Measurements from ENCODE around the gene C10orf90.

Gene C10orf90

DNA sequence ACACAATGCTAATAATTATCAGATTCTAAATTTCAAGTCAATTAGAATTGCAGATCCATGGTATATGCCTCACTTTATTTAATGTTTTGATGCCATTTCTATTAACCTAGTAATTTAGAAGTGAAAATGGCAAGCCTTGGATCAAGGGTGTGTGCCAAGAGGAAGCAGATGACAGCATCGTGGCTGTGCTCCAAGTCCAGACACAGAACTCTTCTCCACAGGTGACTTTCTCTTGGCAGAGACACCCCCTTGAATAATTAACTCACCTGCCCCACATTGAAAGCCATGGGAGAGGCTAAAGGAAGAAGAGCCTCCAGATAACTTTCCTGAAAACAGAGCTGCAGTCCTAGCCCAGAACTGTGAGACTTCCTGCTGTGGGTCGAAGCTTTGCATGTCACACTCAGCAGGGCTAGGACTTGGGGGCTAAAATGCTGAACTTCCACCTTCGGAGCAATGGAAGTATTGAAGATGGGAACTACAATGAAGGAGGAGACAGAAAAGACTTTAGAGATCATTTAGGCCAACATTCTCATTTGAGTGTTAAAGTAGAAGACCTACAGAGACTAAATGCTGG is 996 bp upstream of the C10orf90 start:
- no peak for DNase-seq

DNA sequence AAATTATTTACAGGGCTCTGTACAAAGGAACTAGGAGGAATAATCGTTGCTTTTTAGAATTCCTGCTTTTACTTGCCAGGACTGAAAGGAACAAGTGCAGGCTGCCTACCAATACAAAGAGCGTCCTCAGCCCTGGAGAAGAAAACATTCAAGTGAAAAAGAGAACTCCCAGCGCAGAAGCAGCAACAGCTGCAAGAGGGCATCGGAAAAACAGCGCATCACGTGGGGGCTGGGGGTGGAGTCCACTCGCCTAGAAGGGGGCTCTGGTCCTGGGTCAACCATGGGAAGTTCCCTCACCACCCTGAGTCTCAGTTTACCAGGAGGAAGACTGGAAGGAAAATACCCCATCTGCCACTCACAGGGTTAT is 385 bp upstream of the C10orf90 start:
- no peak for DNase-seq

DNA sequence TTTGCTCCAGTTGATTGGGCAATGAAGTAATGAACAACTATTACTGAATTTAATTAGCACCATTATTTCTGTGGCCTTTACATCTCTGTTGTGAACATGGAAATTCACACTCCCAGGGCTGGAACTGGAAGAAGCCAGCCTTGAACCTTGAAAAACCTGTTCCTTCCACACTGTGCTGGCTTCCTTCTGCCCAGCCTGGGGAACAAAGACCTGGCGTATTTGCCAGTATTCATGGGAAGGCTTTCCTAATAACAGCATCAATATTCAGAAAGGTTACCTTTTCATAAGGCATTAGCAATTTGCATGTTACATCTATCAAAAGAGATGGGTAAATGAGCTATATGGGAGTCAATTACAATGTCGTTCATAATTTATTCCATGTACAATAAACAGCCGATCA is 1.3 kb downstream of the C10orf90 start:
- DNase-seq, result no peak

DNA sequence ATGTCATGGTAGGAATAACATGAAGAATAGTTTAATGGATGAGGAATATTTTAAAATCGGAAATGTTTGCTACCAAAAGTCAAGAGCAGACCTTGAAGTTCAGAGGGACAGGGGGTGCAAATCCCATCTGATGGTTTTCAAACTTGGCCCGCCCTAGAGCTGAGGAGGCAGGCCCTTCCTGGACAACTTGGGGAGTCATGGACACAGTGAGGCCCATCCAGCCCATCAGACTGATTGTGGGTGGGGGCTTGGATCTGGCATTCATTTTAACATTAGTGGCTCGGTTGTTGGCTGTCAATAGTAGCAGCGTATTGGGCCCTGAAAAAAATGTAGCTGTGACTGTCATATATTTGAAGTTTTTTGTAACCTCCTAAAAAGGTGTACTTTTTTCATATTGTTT is 2.0 kb downstream of the C10orf90 start:
- no peak for DNase-seq

DNA sequence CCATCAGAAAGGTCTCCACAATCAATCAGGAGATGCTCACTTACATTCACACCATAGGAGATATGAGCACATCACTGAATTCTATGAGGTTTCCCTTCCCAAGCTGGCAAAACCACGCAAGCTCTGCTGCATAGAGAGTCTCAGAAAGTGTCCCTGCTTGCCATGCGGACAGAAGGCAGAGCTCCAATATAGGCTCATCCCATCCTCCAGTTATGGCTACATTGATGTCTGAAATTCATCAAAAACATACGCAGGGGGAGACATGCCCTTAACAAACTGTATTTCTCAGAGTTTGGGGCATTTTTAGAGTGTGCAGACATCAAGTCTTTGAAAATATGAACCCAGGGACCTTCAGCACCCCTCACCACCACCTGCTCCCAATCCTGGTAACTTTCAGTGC is 2.9 kb downstream of the C10orf90 start:
- DNase-seq, result no peak

DNA sequence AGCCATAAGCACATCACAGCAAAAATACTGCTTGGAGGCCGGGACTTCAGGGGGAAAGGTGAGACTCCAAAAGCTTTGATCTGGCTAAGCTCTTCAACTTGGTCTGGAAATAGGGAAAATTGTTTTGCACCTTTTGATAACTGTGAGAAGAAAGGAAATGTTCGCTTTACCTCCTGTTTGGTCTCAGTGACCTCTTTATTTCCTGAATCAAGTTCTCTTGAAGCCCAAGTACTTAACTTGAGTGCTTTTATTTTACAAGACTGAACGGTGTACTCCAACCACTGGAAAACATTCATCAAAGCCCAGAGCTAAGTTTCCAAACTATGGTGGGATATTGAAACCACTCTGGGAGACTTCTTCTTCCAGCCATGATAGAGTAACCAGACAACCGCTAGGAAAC is 5.3 kb downstream of the C10orf90 start:
- no peak for DNase-seq

DNA sequence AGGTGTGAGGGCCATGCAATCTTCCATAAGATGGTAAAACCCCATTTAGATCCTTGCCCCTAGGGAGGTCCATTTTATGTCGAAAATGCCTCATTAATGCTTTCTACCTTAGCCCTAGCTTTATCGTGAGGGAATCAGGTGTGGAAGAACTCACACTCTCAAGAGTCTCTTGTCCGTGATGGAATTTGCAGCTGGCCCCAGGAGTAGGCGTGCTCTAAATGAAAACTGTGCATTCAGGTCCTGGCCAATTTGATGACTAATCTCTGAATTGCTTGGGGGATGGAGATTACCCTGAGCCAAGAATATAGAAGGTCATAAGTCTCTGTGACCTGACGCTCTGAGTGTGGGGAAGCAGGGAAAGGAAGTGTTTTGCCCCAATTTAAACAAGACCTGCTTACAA is 6.6 kb downstream of the C10orf90 start:
- no peak for DNase-seq

DNA sequence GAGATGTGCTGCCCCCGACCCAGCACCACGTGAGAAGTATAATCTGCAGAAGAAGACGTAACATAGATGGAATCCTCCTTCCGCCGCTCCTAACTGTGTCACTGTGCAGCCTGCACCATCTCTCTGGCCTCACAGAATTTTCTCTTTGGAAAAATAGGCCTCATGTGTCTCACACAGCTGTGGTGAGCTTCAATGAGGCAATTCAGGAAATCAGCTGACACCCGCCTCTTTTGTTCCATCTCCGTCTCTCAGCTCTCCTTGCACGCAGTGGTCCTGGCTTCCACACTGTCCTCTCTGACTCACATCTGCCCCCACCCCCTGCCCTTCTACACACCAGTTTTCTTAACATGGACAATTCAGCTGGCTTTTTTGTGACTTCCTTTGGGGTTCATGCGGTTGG is 7.2 kb downstream of the C10orf90 start:
- DNase-seq, result no peak

DNA sequence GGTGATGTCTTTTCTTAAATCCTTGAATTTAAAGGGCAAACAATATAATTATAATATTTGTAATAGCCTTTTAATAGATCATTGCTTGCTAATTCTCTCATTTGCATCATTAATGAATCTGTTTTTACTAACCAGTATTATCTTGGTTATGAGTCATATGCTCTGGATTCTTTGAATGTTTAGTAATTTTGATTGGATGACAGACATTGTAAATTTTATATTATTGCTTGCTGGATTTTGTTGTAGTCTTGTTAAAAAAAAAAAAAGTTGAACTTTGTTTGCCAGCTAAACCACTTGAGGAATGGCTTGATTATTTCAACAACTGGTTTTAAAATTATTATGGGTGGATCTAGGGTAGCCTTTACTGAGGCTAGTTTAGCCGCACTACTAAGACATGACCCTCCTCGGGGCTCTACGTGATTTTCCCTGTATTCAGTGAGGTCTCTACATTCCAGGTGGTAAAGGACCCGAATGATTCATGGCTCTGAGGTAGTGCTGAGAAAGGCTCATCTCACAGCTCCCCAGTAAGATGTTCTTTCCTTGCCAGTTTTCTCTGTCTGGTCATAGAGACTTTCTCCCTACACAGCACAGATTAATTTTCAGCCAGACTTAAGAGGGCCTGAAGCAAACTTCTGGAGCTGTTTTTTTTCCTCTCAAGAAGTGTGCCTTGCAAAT is 8.5 kb downstream of the C10orf90 start:
- no peak for DNase-seq

DNA sequence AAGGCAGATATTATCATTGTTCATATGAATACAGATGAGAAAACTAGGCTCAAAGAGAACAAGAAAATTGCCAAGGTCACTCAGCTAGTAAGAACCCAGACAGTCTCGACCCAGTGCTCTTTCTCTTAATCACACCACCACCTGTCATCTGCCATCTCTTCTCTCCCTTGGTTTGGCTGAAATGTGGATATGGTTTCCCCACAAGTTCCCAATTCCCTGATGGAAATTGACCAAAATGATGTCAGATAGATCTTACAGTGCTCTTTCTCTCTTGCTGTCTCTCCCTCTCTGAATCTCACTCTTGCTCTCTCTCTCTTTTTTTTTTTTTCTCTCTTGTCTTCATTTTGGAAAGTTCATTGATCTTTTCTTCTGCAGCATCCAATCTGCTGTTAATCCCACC is 9.1 kb downstream of the C10orf90 start:
- DNase-seq, result no peak

DNA sequence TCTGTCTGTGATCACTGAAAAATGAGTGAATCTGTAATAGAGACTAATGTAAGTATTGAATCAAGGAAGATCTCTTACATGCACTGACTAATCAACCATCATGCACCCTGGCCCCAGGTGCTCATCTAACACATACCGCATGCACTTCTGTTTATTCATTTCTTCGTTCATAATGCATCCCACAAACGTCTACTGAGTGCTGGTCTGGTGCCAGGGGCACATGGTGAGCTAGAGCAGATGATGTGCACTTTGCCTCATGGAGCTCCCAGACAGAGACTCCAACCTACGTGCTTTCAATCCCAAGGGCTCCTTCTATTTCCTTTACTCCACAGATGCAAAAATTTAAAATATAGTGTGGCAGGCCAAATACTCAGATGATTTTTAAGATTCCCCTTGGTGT is 10.7 kb downstream of the C10orf90 start:
- DNase-seq, result no peak

DNA sequence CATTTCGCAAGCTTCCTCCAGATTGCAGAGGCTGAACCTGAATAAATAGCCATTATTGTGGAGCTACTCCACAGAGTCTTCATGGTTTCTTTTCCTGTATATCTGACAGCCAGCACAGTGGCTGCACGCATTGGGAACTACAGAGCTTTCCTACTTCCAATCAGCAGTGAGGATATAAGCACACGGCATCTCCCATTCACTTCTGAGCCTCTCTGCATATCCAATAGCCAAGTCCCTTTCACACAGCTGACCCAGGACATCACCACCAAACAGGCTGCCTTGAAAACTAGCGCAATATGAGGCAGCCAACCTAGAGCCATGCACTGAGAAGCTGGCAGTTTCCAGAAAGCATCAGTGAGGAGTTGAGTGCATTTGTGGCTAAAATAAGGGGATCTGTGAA is 11.6 kb downstream of the C10orf90 start:
- no peak for DNase-seq

DNA sequence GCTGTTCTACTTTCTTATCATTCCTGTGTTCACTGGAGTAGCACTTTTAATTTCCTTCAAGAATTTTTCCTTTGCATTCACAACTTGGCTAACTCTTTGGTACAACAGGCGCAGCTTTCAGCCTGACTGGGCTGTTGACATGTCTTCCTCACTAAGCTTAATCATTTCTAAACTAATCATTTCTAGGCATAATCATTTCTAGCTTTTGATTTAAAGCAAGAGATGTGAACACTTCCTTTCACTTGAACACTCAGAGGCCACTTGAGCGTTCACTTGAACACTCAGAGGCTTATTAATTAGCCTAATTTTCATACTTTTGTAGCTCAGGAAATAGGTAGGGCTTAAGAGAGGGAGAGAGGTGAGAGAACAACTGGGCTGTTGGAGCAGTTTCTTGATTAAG is 15.9 kb downstream of the C10orf90 start:
- no peak for DNase-seq

DNA sequence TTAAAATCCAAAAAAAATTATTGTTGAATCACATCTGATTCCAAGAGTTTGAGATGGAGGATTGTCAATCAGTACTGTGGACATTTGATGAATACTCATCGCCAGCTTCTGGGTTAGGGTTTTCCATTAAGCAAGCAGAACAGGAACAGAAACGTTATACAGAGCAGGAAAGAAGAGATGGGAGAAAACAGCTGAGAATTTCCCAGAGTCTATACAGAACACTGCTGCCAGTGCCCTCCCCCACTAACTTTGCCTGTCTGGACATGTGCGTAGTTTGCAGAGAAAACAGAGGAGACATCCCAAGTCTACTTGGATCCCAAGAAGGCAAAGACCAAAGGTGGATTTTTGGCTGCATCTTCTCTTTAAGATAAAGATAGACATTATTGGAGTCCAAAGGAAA is 19.0 kb downstream of the C10orf90 start:
- DNase-seq, result no peak

DNA sequence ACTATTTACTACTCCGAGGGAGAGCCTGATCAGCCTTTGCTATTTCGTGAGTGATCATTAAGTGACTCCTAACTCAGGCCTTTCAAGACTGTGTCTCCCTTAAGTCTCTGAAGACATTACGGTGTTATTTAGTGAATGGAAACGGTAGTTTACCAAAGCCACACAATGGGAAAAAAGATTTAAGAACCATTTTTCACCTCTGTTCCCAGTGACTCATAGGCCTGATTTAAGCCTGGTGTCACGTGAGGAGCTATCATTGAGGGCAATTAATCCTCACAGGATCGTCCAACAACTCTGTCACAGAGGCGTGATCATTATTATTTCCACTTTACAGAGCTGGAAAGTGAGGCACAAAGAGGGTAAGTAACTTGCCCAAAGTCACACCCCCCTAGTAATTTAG is 20.3 kb downstream of the C10orf90 start:
- DNase-seq, result no peak

DNA sequence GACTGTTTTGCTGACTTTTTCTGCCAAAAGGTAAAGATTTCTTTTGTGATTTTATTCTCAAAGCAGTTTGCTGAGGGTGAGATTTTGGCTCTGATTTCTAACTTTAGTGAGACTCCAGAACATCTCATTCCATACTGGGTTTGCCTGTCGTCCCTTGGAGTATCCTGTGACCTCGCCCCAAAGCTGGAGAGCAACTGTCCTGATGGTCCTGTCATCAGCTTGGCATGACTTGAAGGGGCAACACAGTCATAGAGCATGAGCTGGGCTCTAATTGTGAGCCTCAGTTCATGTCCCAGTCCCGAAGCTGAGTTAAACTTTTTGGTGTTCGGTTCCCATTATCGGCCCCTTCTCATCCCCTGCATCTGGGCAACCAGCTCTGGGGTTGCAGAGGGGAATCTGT is 23.4 kb downstream of the C10orf90 start:
- no peak for DNase-seq

DNA sequence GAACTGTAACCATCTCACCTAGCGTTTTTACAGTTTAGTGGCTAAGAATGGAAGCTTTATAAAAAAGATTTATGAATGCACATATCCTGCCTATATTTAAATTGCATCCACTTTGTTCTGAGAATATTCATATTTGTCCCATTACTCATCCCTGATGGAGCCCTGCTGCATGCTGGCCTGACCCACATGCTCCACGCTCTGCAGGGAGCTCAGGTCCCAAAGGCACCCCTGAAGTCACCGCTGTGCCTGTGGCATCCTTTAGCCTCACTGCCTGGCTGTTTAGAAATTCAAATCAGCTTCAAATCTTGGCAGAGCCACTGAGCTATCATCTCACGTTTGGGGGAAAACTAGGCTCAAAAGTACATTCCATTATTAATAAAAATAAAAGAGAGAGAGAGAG is 24.4 kb downstream of the C10orf90 start:
- no peak for DNase-seq

DNA sequence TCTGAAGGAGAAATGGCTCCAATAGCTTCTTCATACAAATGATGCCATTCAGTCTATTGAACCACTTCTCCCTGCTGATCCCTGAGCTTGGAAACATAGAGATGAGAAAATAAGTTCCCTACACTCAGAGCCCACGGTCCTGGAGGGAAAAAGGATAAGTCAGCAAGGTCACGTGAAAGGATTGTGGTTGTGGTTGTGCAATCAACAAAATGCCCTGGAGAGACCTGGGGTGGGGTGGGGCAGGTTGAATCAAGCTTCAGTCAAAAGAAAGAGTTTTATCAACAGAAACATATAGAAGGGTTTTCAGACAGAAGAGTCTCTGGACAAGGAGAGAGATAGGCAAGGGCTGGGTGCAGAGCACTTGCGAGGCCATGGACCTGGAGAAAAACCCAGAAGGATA is 30.1 kb downstream of the C10orf90 start:
- DNase-seq, result no peak

DNA sequence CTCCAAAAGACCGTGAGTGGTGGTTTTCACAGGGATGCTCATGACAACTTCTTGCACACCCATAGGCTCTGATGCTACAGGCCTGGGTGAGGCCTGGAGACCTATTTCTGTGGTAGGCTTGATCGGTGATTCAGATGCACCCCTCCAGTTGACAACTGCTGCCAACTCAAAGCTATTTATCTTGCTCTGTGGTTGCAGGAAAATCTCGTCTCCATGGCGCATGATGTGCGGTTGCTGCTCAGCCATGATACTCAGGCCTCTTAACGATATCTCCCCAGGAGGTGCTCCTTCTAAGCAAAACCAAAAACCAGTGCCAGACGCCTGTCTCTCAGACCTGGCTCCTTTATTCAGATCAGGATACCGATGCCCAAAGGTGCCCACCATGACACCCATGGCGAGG is 31.4 kb downstream of the C10orf90 start:
- no peak for DNase-seq

DNA sequence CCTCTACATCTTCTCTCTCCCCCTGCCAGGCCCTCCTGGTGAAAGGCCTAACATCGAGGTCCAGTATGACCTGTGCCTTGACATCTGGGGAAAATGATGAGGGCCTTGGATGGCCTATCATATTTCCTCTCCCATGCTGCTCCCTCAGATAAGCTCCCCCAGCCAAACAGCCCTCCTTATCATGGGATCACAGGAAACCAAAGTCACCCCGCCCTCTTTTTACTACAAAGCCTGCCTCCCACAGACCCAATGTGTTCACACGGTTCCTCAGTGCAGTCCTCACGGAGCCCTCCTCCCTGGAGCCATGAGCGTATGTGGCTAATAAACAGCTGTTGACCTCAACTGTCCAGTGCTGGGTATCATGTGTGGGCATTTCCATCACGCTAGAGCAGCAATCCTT is 32.0 kb downstream of the C10orf90 start:
- DNase-seq, result no peak

DNA sequence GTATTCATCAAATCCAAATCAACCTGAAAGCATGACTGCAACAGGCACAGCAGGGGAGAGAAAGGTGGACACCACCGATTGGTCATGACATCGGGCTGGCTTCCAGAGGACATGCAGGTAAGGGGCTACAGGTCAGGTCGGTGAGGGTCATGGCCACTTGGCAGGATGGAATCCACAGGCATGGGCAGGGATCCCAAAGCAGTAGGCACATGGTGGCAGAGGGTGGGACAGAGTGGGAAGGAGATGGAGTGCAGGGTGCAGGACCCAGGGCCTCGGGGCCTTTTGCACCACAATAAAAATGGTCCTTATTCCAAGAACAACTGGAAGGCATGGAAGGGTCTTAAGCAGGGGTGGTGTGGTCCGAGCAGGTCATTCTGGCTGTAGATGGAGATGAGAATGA is 33.0 kb downstream of the C10orf90 start:
- no peak for DNase-seq

DNA sequence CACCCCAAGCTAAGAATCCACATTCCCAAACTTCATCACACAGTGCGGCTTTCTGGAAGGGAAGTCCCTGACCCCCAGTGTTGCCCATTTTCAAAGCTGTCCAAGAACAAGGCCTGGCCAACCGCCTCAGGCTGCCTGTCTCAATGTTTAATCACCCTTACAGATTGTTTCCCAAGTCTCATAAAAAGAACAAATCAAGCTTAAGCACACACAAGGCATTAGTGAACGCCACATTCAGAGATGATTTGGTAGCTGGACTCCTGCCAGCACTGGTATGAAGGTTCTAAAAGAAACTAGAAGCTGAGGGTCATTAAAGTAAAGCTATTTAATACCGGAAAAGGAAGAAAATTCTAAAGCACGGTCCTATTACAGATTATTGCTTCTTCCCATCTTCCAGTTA is 35.6 kb downstream of the C10orf90 start:
- no peak for DNase-seq

DNA sequence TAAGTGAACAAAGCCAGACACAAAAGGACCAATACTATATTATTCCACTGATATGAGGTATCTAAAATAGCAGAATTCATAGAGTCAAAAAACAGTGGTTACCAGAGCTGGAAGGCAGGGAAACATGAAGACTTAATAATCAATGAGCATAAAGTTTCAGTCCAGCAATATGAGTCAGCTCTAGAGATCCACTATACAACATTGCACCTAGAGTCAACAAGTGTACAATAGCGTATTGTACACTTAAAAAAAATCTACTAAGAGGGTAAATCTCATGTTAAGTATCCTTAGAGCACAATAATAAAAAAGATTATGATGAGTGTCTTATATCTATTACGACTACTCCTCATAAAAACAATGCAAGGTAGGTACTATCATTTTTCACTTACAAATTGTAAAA is 36.1 kb downstream of the C10orf90 start:
- DNase-seq, result no peak

DNA sequence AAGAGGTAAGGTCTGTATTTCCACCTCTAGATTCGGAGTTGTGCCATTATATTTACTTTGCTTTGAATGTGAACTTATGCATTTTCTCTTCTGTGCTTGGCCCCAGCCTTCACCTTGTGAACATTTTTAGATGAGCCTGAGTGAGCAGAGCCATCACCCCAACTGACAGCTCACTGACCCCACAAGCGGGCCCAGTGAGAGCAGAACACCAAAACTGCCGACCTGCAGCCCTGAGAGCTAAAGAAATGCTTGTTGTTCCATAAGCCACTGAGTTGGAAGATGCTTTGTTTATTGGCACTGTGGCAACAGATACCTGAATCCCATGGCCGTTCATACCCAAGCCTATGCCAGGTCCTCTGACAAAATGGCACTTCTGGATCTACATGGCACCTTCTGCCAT is 37.8 kb downstream of the C10orf90 start:
- no peak for DNase-seq

DNA sequence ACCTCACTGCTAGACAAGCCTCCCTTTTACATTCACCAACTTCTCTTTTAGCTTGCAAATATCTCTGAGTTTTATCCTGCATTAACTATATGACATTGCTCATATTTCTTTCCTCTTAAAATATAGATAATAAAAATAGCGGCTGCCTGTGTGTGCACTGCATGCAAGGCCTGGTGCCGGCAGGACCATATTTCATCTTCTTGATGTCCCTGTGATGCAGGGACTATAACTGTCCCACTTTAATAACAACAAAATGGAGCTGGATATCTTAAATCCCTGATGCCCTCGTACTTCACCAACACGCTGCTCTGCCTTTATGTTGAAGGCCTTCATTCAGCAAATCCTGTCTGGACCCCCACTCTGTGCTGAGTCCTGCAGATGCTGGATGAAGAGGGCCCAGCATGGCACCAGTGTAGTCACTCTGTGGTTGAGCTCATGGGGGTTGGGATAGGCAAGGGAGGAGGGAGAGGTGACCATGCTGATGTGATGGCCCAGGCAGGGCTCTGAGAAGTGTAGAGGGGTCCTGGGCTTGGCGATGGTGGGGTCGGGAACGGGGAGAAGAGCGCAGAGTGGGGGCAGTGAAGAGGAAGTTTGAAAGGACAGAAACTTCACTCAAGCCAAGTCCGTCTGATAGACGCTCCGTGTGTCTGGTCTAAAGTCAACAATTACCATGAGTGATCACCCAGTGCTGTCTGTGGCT is 40.4 kb downstream of the C10orf90 start:
- DNase-seq, result no peak
